Upper lobe of right lung (tissue), 1 donor: Measurements from ENCODE around the gene DPYSL3. TPM values are rescaled to one million over a fixed set of nuclear protein-coding genes. Genes with fewer than 3 reads are reported as not detected.

Experiments used
- ATAC-seq: fragments of 200-7000 bp; cut with Tn5 transposase; one replicate; pipeline ENCODE4 v1.9.1; 2020; ENCODE audit warnings: mild to moderate bottlenecking, moderate library complexity
- DNase-seq: peaks from one replicate; pipeline ENCODE4 v3.0.0-alpha.2; 2020
- H3K27ac ChIP-seq: fragments of 200-600 bp; one replicate; pipeline ENCODE4 v1.8.0; 2022
- H3K27me3 ChIP-seq: fragments of 200-600 bp; one replicate; pipeline ENCODE4 v1.8.0; 2022; ENCODE audit warnings: mild to moderate bottlenecking
- H3K36me3 ChIP-seq: fragments of 200-600 bp; one replicate; pipeline ENCODE4 v1.8.0; 2022
- H3K4me1 ChIP-seq: fragments of 200-600 bp; one replicate; pipeline ENCODE4 v1.8.0; 2022
- H3K4me3 ChIP-seq: fragments of 200-600 bp; one replicate; pipeline ENCODE4 v1.8.0; 2022; ENCODE audit warnings: mild to moderate bottlenecking
- H3K9me3 ChIP-seq: fragments of 200-600 bp; one replicate; pipeline ENCODE4 v1.8.0; 2022
- CTCF ChIP-seq: fragments of 200-600 bp; IDR thresholded peaks from one replicate; pipeline ENCODE4 v1.8.0; 2022; ENCODE audit warnings: antibody characterized with exemption
- intact Hi-C: fragments of 100-400 bp; cut with DNase I; formaldehyde crosslinking; loops from one replicate; pipeline ENCODE4 v1.11.0; 2022
- total RNA-seq: library from RNA; stranded (reverse); fragmentation: NEBNext Ultra II Directional; extraction: Animal tissue kit (Norgen Biotek cat#: 25700); gene quantifications from one replicate; pipeline ENCODE4 v1.2.1, GENCODE V29; 2021
- donor health status: DM: no; HTN: yes; CAD: no; lungs with severe emphysema.

DPYSL3 gene
- total RNA-seq, 1 donor from 2014 or later, result 52.8 TPM

- H3K4me1 ChIP-seq, result peaks cover 23% of the 10 kb centered on the region
- no peak for TF ChIP-seq CTCF
- H3K36me3 ChIP-seq, result peaks cover 13% of the 10 kb centered on the region
- peak overlapping the region; percentile 65 for H3K27ac ChIP-seq
- H3K4me3 ChIP-seq, result no peak overlapping the region
- DNase-seq (no peak), ATAC-seq (peak; percentile 83)
- no peaks in the 10 kb centered on the region for H3K9me3 ChIP-seq
- H3K27me3 ChIP-seq, result no peaks in the 10 kb centered on the region
- intact Hi-C loops, result no loop called here
Measured at GRCh38 chr5:147403651-147404640, 105.9 kb downstream of the DPYSL3 start.

GRCh38 chr5:147400881-147401280, 109.0 kb downstream of the DPYSL3 start:
- Histone ChIP-seq H3K4me3 (no peak overlapping the region), H3K9me3 (no peaks in the 10 kb centered on the region), H3K4me1 (peaks cover 27% of the 10 kb centered on the region), H3K27ac (no peak overlapping the region), H3K27me3 (no peaks in the 10 kb centered on the region), H3K36me3 (peaks cover 29% of the 10 kb centered on the region)
- TF ChIP-seq CTCF, result no peak
- intact Hi-C loops, result no loop called here
- ATAC-seq (no peak), DNase-seq (no peak)

GRCh38 chr5:147400126-147400809, 109.6 kb downstream of the DPYSL3 start:
- H3K4me1 ChIP-seq, result peaks cover 27% of the 10 kb centered on the region
- H3K9me3 ChIP-seq, result no peaks in the 10 kb centered on the region
- no peak for TF ChIP-seq CTCF
- H3K27me3 ChIP-seq, result no peaks in the 10 kb centered on the region
- intact Hi-C loops, result no loop called here
- no peak overlapping the region for H3K4me3 ChIP-seq
- ATAC-seq (no peak), DNase-seq (no peak)
- no peak overlapping the region for H3K27ac ChIP-seq
- H3K36me3 ChIP-seq, result peaks cover 29% of the 10 kb centered on the region

GRCh38 chr5:147398860-147399259, 111.0 kb downstream of the DPYSL3 start:
- intact Hi-C loops, result no loop called here
- H3K36me3 ChIP-seq, result peaks cover 38% of the 10 kb centered on the region
- no peaks in the 10 kb centered on the region for H3K27me3 ChIP-seq
- DNase-seq (no peak), ATAC-seq (no peak)
- TF ChIP-seq CTCF, result no peak
- H3K9me3 ChIP-seq, result no peaks in the 10 kb centered on the region
- no peak overlapping the region for H3K27ac ChIP-seq
- no peak overlapping the region for H3K4me3 ChIP-seq
- H3K4me1 ChIP-seq, result peaks cover 16% of the 10 kb centered on the region

GRCh38 chr5:147397616-147398015, 112.3 kb downstream of the DPYSL3 start:
- ATAC-seq (no peak), DNase-seq (no peak)
- no peaks in the 10 kb centered on the region for H3K27me3 ChIP-seq
- H3K4me1 ChIP-seq, result peaks cover 4% of the 10 kb centered on the region
- no peak overlapping the region for H3K4me3 ChIP-seq
- no peak for TF ChIP-seq CTCF
- no peak overlapping the region for H3K27ac ChIP-seq
- no peaks in the 10 kb centered on the region for H3K9me3 ChIP-seq
- intact Hi-C loops, result no loop called here
- H3K36me3 ChIP-seq, result peaks cover 41% of the 10 kb centered on the region
